ENCODE data around the gene KRTAP10-8.

KRTAP10-8 gene

GRCh38 chr21:44647222-44647552, 35.3 kb downstream of the KRTAP10-8 start:
- no peak for DNase-seq (ENCODE audit: low read depth)
- no peak for TF ChIP-seq CTCF (conservative IDR thresholded peaks at IDR 0.05; ENCODE audit: low read depth, low read length)
- no peak overlapping the region for H3K4me3 ChIP-seq (ENCODE audit: low read length)

GRCh38 chr21:44648557-44649311, 36.9 kb downstream of the KRTAP10-8 start:
- no peak overlapping the region for H3K4me3 ChIP-seq (ENCODE audit: low read length)
- TF ChIP-seq CTCF (conservative IDR thresholded peaks at IDR 0.05; ENCODE audit: low read depth, low read length): no peak
- DNase-seq (ENCODE audit: low read depth): no peak

- H3K4me3 ChIP-seq (ENCODE audit: low read length): no peak overlapping the region
- TF ChIP-seq CTCF (conservative IDR thresholded peaks at IDR 0.05; ENCODE audit: low read depth, low read length): no peak
- no peak for DNase-seq (ENCODE audit: low read depth)
Observed at GRCh38 chr21:44649521-44650100, 37.7 kb downstream of the KRTAP10-8 start.

GRCh38 chr21:44650265-44650972, 38.5 kb downstream of the KRTAP10-8 start:
- H3K4me3 ChIP-seq (ENCODE audit: low read length): no peak overlapping the region
- DNase-seq (ENCODE audit: low read depth): no peak
- no peak for TF ChIP-seq CTCF (conservative IDR thresholded peaks at IDR 0.05; ENCODE audit: low read depth, low read length)

GRCh38 chr21:44650973-44651675, 39.2 kb downstream of the KRTAP10-8 start:
- TF ChIP-seq CTCF (conservative IDR thresholded peaks at IDR 0.05; ENCODE audit: low read depth, low read length): no peak
- no peak for DNase-seq (ENCODE audit: low read depth)
- no peak overlapping the region for H3K4me3 ChIP-seq (ENCODE audit: low read length)

GRCh38 chr21:44653123-44653522, 41.2 kb downstream of the KRTAP10-8 start:
- TF ChIP-seq CTCF (conservative IDR thresholded peaks at IDR 0.05; ENCODE audit: low read depth, low read length): no peak
- H3K4me3 ChIP-seq (ENCODE audit: low read length): no peak overlapping the region

More at GRCh38 chr21:44653123-44653522, 41.2 kb downstream of the KRTAP10-8 start:
- no peak for DNase-seq (ENCODE audit: low read depth)
